DOHH2 (cell line): ENCODE data around the gene PCDHGB5.

Experiments
- CTCF ChIP-seq: fragments of 200-600 bp; sonication (generic); IDR thresholded peaks from one replicate; pipeline ENCODE4 v1.5.1; 2014; ENCODE audit warnings: antibody characterized with exemption, mild to moderate bottlenecking, low read depth, low read length; ENCODE audit not compliant: poor library complexity, severe bottlenecking
- EZH2phosphoT487 ChIP-seq: fragments of 200-600 bp; sonication (generic); IDR thresholded peaks from 2 replicates; pipeline ENCODE4 v1.6.1; 2017; ENCODE audit warnings: borderline replicate concordance, mild to moderate bottlenecking, antibody characterized with exemption, low read length, moderate library complexity, mixed read lengths

DNA sequence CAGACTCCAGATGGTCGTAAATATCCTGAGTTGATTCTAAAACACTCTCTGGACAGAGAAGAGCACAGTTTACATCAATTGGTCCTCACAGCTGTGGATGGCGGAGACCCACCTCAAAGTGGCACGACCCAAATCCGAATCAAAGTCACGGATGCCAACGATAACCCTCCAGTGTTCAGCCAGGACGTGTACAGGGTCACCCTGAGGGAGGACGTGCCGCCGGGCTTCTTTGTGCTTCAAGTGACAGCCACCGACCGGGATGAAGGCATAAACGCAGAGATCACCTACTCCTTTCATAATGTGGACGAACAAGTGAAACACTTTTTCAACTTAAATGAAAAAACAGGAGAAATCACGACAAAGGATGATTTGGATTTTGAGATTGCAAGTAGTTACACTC is 37.1 kb upstream of the PCDHGB5 start:
- TF ChIP-seq CTCF: no peak
- TF ChIP-seq EZH2phosphoT487: no peak
